GM10266 (cell line): ENCODE results near the gene MACROH2A1.

Experiments
- DNase-seq: peaks from one replicate; pipeline ENCODE4 v3.0.0; 2012; ENCODE audit errors: extremely low spot score
- TF ChIP-seq, protein P1 (sequence below): IDR thresholded peaks from 2 replicates; pipeline ENCODE4 v1.5.1; 2012; ENCODE audit warnings: mild to moderate bottlenecking, low read depth; ENCODE audit not compliant: control insufficient read depth, insufficient read depth; ENCODE audit errors: missing control alignments

MACROH2A1 gene

DNA sequence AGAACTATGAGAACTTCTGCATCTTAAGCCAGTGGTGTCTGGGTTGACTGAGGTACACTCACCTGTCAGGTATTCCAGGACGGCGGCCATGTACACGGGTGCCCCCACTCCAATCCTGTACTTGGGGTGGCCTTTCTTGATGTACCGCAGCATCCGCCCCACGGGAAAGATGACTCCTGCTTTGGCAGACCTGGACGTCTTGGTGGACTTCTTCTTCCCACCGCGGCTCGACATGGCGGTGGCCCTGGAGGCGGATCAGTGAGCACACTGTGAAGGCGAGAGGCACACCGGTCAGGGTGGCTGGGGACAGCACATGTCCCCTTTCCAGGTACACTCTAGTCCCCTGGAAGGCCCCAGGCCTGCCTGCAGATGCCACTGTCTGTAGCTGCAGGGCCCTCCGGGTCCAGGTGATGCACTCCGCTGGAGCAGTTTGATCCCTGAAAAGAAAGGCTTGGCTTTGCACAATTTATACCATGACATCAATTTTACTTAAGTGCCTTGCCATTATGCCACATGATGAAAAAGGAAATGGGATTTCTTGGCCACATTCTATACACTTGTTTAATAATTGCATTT, 10.1 kb downstream of the MACROH2A1 start:
- DNase-seq, result no peak
- TF ChIP-seq, protein P1, sequence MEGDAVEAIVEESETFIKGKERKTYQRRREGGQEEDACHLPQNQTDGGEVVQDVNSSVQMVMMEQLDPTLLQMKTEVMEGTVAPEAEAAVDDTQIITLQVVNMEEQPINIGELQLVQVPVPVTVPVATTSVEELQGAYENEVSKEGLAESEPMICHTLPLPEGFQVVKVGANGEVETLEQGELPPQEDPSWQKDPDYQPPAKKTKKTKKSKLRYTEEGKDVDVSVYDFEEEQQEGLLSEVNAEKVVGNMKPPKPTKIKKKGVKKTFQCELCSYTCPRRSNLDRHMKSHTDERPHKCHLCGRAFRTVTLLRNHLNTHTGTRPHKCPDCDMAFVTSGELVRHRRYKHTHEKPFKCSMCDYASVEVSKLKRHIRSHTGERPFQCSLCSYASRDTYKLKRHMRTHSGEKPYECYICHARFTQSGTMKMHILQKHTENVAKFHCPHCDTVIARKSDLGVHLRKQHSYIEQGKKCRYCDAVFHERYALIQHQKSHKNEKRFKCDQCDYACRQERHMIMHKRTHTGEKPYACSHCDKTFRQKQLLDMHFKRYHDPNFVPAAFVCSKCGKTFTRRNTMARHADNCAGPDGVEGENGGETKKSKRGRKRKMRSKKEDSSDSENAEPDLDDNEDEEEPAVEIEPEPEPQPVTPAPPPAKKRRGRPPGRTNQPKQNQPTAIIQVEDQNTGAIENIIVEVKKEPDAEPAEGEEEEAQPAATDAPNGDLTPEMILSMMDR, result no peak

DNA sequence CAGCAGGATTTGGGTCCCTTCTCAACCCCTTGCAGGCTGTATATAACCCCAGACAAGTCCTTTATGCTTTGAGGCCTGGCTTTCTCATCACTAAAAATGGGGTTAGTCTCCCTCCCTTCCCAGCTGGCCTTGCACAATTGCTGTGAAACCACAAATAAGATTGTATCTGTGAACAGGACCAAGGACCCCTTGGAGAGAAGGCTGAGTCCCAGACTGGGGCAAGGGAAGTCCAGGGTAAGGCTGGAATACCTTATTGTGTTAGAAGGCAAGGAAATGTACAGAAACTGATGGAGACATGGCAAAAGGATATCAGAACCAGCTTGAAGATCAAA, 11.4 kb downstream of the MACROH2A1 start:
- TF ChIP-seq, protein P1, result no peak
- no peak for DNase-seq

DNA sequence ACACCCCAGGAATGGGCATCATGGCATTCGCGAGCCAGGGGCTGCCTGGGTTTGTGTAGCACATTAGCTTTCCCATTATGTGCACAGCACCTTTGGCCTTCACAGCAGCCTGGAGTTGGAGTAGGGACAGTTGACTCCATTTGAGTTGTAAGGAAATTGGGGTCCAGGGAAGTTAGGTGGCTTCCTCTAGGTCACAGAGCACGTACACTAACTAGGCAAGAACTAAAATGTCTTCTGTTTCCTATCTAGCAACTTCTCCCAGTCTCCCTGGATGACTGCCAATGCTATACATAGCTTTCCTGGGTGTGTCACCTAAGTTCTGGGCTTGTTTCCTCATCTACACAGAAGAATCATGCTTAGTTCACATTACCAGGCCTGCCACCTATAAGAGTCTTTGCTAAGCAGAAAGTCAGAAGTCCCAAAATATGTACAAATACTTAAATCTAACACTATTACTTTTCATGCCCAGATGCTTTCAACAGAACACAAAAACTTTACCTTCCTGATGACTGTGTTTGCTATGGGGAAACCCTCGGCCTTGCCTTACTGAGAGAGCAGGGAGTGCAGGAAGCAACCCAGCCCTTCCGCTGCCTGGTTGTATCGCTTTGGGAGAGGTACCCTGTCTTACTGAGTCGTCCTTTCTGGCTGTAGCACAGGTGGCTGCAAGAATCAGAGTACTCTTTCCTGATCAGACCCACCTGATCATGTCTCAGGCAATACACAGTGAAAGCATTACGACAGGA, 12.0 kb downstream of the MACROH2A1 start:
- TF ChIP-seq, protein P1, result no peak
- no peak for DNase-seq

DNA sequence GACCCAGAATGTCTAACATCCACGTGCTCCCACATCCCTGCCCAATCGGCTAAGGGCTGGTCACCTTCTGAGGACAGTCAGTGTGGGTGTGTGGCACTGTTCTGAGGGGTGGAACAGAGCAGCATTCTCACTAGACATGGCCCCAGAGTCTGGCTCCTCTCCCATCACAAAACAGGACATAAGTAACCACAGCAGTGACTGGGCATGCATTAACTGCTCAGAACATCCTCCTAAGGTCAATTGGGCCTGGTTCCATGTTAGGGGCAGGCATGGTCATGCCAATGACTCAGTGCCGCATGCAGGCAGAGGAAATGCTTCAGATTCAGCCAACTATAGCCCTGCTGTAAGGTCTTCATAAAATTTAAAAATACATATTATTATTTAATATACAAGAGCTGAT, 12.9 kb downstream of the MACROH2A1 start:
- TF ChIP-seq, protein P1, result no peak
- no peak for DNase-seq

DNA sequence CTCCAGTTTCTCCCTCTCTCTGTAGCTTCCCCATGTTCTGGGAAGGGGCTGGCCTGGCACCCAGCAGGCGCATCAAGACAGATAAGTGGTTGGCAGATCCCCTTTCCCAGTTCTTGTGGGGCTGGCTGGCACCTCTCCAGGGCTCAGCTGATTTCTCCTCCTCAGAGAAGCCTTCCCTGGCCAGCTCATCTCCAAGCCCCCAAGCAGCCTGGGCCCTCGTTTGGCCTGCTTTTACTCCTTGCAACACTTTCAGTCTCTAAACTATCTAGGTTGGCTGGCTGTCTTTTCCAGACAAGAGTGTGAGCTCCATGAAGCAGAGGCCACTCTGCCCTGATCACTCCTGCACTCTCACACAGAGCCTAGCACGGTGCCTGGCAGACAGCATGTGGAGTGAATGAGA, 13.5 kb downstream of the MACROH2A1 start:
- TF ChIP-seq, protein P1, result no peak
- no peak for DNase-seq

DNA sequence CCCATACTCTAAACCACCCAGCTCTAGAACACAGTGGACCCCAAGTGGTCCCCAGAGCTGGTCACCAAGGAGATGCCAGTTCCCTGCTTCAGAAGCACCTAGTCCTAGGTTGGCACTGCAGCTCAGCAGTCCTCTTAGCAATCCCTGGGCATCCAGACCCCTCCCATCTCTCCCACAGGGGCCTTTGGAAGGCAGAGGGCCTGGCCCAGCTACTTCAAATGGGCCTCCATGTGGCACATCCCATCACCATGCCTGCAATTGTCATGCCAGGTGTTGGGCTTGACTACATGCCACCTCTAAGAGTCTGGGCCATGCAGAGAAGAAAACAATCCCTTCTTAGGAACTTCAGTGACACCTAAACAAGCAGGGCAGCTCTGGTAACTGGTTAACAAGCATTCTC, 14.1 kb downstream of the MACROH2A1 start:
- no peak for DNase-seq
- TF ChIP-seq, protein P1, result no peak

DNA sequence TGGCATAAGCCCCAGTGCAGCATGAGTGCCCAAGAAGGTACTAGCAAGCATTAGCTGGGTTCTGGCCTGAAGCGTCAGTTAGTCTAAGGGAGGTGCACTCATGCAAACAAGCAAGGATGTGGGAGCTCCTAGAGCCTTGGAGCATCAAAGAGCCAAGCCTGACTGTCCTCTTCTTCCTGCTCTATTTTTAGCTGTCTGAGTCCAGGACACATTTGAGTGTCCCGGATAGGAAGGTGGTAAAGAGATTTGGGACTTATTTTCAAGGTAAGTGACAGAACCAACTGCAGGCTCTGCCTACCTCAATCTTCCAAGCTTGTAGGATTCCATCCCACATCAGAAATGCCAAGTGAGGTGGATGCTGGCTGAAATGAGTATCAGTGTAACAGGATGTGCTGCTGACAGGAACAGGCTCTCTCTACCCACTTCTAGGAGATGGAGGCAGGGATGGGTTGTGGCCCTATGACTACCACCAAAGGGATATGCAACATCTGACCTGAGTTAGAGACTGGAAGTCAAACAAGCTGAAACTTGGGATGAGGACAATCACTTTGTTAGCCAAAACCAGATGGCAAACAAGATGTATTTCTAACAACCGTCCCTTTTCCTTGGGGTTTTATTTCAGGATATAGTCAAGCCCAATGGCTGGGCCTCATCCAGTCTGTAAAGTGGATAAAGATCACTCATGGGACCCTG, 15.1 kb downstream of the MACROH2A1 start:
- TF ChIP-seq, protein P1, result no peak
- DNase-seq, result no peak
